Fibroblast of villous mesenchyme (primary cell): ENCODE measurements around the gene LPO. TPM values are rescaled to one million over a fixed set of nuclear protein-coding genes. Genes with fewer than 3 reads are reported as not detected.
A peak's percentile ranks its signal among the peaks of the same experiment; 100 is the strongest.

Experiments
- DNase-seq: peaks from one replicate; pipeline ENCODE4 v3.0.0-alpha.2; 2010; ENCODE audit warnings: low read depth
- H3K4me3 ChIP-seq: 2 replicates; pipeline ENCODE4 v1.5.1; 2011; ENCODE audit warnings: low read depth, mild to moderate bottlenecking, low read length
- CTCF ChIP-seq: IDR thresholded peaks from 2 replicates; pipeline ENCODE4 v1.5.1; 2012; ENCODE audit warnings: low read depth, mild to moderate bottlenecking, low read length; ENCODE audit not compliant: insufficient read depth
- total RNA-seq: library from RNA; depleted of rRNA; stranded (reverse); fragments of >200 nt; gene quantifications from 2 replicates; pipeline ENCODE4 v1.2.3, GENCODE V29; 2012

The LPO gene
- total RNA-seq, 1 donor: not detected

GRCh38 chr17:58228679-58229078 is 9.7 kb upstream of the LPO start:
- no peak overlapping the region for H3K4me3 ChIP-seq
- no peak for DNase-seq

GRCh38 chr17:58229384-58229783 is 9.0 kb upstream of the LPO start:
- DNase-seq: no peak
- no peak for TF ChIP-seq CTCF

More at GRCh38 chr17:58228679-58229078, 9.7 kb upstream of the LPO start:
- TF ChIP-seq CTCF: no peak

GRCh38 chr17:58229881-58230280 is 8.5 kb upstream of the LPO start:
- TF ChIP-seq CTCF: no peak
- DNase-seq: no peak
- no peak overlapping the region for H3K4me3 ChIP-seq

More at GRCh38 chr17:58229384-58229783, 9.0 kb upstream of the LPO start:
- no peak overlapping the region for H3K4me3 ChIP-seq

GRCh38 chr17:58231641-58232040 is 6.7 kb upstream of the LPO start:
- TF ChIP-seq CTCF: no peak
- H3K4me3 ChIP-seq: no peak overlapping the region
- DNase-seq: peak; percentile 42

- TF ChIP-seq CTCF: no peak
- DNase-seq: peak; percentile 75
- H3K4me3 ChIP-seq: no peak overlapping the region
These were observed 5.7 kb upstream of the LPO start for GRCh38 chr17:58232707-58233156.

GRCh38 chr17:58233543-58233942 is 4.8 kb upstream of the LPO start:
- TF ChIP-seq CTCF: no peak
- no peak for DNase-seq

GRCh38 chr17:58234512-58234911 is 3.9 kb upstream of the LPO start:
- no peak for TF ChIP-seq CTCF

More at GRCh38 chr17:58233543-58233942, 4.8 kb upstream of the LPO start:
- no peak overlapping the region for H3K4me3 ChIP-seq

More at GRCh38 chr17:58234512-58234911, 3.9 kb upstream of the LPO start:
- H3K4me3 ChIP-seq: no peak overlapping the region
- DNase-seq: no peak
